GM23338 (cell line): ENCODE measurements around the gene DUS4L. TPM values are rescaled to one million over a fixed set of nuclear protein-coding genes. Genes with fewer than 3 reads are reported as not detected.

Source experiments
- CREB1 ChIP-seq: fragments of 250-450 bp; sonication (Bioruptor Pico); IDR thresholded peaks from 2 replicates; pipeline ENCODE4 v1.5.0; 2020; ENCODE audit warnings: low read depth, mild to moderate bottlenecking, moderate library complexity
- EZH2 ChIP-seq: fragments of 200-600 bp; sonication (generic); IDR thresholded peaks from one replicate; pipeline ENCODE4 v1.8.0; 2017; ENCODE audit warnings: antibody characterized with exemption, mild to moderate bottlenecking, low read depth; ENCODE audit not compliant: unreplicated experiment
- JUNB ChIP-seq: IDR thresholded peaks from one replicate; pipeline ENCODE4 v1.6.1; 2016; ENCODE audit warnings: antibody characterized with exemption; ENCODE audit not compliant: unreplicated experiment
- STAT1 ChIP-seq: IDR thresholded peaks from one replicate; pipeline ENCODE4 v1.6.1; 2016; ENCODE audit warnings: antibody characterized with exemption; ENCODE audit not compliant: unreplicated experiment
- polyA plus RNA-seq: library from polyadenylated mRNA; unstranded; fragments of >200 nt; fragmentation: Nextera tagmentation; extraction: Ambion mirVana; gene quantifications from 2 replicates; pipeline ENCODE4 v1.2.1, GENCODE V29; 2016
- total RNA-seq: library from RNA; depleted of rRNA; stranded (reverse); fragments of >200 nt; shearing (Covaris generic); gene quantifications from 2 replicates; pipeline ENCODE4 v1.2.3, GENCODE V29; 2014
- TF ChIP-seq, protein P1 (sequence below): fragments of 250-450 bp; sonication (Bioruptor Pico); IDR thresholded peaks from 2 replicates; pipeline ENCODE4 v1.5.0; 2020; ENCODE audit warnings: mild to moderate bottlenecking, moderate library complexity
- TF ChIP-seq, protein P2 (sequence below), 2 experiments: fragments of 200-600 bp in 1 of 2; sonication (generic) in 1 of 2; conservative IDR thresholded peaks; 2 replicates each; pipeline versions ENCODE4 v1.5.1 to v1.6.1; 2016 to 2017; ENCODE audit warnings: antibody characterized with exemption in 2 of 2, low read depth in 2 of 2, mild to moderate bottlenecking in 2 of 2, moderate library complexity in 1 of 2
- TF ChIP-seq, protein P3 (sequence below): IDR thresholded peaks from 2 replicates; pipeline ENCODE4 v1.6.1; 2016; ENCODE audit warnings: antibody characterized with exemption

DUS4L gene
- total and polyA plus RNA-seq, 2 experiments from 2014 or later, result 16.7 to 22.9 TPM

DNA sequence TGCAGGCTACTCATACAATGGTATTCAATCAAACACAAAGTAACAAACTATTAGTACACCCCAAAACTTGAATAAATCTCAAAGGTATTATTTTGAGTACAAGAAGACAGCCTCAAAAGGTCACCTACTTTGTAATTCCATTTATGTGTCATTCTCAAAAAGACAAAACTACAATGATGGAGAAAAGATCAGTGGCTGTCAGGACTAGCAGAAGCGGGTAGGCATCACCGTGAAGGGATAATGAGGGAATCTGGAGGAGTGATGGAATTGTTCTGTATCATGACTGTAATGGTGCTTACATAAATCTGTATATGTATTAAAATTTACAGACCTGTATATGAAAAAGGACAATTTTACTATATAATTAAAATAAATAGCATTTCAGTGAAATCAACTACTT, 37.1 kb upstream of the DUS4L start (continued):
- TF ChIP-seq, protein P1, sequence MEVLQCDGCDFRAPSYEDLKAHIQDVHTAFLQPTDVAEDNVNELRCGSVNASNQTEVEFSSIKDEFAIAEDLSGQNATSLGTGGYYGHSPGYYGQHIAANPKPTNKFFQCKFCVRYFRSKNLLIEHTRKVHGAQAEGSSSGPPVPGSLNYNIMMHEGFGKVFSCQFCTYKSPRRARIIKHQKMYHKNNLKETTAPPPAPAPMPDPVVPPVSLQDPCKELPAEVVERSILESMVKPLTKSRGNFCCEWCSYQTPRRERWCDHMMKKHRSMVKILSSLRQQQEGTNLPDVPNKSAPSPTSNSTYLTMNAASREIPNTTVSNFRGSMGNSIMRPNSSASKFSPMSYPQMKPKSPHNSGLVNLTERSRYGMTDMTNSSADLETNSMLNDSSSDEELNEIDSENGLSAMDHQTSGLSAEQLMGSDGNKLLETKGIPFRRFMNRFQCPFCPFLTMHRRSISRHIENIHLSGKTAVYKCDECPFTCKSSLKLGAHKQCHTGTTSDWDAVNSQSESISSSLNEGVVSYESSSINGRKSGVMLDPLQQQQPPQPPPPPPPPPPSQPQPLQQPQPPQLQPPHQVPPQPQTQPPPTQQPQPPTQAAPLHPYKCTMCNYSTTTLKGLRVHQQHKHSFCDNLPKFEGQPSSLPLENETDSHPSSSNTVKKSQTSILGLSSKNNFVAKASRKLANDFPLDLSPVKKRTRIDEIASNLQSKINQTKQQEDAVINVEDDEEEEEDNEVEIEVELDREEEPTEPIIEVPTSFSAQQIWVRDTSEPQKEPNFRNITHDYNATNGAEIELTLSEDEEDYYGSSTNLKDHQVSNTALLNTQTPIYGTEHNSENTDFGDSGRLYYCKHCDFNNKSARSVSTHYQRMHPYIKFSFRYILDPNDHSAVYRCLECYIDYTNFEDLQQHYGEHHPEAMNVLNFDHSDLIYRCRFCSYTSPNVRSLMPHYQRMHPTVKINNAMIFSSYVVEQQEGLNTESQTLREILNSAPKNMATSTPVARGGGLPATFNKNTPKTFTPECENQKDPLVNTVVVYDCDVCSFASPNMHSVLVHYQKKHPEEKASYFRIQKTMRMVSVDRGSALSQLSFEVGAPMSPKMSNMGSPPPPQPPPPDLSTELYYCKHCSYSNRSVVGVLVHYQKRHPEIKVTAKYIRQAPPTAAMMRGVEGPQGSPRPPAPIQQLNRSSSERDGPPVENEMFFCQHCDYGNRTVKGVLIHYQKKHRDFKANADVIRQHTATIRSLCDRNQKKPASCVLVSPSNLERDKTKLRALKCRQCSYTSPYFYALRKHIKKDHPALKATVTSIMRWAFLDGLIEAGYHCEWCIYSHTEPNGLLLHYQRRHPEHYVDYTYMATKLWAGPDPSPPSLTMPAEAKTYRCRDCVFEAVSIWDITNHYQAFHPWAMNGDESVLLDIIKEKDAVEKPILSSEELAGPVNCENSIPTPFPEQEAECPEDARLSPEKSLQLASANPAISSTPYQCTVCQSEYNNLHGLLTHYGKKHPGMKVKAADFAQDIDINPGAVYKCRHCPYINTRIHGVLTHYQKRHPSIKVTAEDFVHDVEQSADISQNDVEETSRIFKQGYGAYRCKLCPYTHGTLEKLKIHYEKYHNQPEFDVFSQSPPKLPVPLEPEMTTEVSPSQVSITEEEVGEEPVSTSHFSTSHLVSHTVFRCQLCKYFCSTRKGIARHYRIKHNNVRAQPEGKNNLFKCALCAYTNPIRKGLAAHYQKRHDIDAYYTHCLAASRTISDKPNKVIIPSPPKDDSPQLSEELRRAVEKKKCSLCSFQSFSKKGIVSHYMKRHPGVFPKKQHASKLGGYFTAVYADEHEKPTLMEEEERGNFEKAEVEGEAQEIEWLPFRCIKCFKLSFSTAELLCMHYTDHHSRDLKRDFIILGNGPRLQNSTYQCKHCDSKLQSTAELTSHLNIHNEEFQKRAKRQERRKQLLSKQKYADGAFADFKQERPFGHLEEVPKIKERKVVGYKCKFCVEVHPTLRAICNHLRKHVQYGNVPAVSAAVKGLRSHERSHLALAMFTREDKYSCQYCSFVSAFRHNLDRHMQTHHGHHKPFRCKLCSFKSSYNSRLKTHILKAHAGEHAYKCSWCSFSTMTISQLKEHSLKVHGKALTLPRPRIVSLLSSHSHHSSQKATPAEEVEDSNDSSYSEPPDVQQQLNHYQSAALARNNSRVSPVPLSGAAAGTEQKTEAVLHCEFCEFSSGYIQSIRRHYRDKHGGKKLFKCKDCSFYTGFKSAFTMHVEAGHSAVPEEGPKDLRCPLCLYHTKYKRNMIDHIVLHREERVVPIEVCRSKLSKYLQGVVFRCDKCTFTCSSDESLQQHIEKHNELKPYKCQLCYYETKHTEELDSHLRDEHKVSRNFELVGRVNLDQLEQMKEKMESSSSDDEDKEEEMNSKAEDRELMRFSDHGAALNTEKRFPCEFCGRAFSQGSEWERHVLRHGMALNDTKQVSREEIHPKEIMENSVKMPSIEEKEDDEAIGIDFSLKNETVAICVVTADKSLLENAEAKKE (CRISPR knock-in tag), result no peak
- TF ChIP-seq, protein P2, sequence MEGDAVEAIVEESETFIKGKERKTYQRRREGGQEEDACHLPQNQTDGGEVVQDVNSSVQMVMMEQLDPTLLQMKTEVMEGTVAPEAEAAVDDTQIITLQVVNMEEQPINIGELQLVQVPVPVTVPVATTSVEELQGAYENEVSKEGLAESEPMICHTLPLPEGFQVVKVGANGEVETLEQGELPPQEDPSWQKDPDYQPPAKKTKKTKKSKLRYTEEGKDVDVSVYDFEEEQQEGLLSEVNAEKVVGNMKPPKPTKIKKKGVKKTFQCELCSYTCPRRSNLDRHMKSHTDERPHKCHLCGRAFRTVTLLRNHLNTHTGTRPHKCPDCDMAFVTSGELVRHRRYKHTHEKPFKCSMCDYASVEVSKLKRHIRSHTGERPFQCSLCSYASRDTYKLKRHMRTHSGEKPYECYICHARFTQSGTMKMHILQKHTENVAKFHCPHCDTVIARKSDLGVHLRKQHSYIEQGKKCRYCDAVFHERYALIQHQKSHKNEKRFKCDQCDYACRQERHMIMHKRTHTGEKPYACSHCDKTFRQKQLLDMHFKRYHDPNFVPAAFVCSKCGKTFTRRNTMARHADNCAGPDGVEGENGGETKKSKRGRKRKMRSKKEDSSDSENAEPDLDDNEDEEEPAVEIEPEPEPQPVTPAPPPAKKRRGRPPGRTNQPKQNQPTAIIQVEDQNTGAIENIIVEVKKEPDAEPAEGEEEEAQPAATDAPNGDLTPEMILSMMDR (conservative IDR thresholded peaks at IDR 0.05; ENCODE audit: low read depth in 2 of 2), result no peak
- TF ChIP-seq, protein P3, sequence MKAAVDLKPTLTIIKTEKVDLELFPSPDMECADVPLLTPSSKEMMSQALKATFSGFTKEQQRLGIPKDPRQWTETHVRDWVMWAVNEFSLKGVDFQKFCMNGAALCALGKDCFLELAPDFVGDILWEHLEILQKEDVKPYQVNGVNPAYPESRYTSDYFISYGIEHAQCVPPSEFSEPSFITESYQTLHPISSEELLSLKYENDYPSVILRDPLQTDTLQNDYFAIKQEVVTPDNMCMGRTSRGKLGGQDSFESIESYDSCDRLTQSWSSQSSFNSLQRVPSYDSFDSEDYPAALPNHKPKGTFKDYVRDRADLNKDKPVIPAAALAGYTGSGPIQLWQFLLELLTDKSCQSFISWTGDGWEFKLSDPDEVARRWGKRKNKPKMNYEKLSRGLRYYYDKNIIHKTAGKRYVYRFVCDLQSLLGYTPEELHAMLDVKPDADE, result no peak
- no peak for TF ChIP-seq EZH2
- no peak for TF ChIP-seq CREB1 (CRISPR knock-in tag)
- no peak for TF ChIP-seq JUNB
- no peak for TF ChIP-seq STAT1
